Measurements from ENCODE around the gene FYN.

GRCh38 chr6:111623046-111623718 lies 250.1 kb downstream of the FYN start:
- TF ChIP-seq CTCF (IDR thresholded peaks at IDR 0.05; ENCODE audit: borderline replicate concordance, extremely low read depth, low read length, poor library complexity, severe bottlenecking), result no peak
- TF ChIP-seq EZH2 (IDR thresholded peaks at IDR 0.05; ENCODE audit: borderline replicate concordance, low read depth, low read length, severe bottlenecking), result no peak
